B cell (primary cell): ENCODE data around the gene ANKS6. TPM values are rescaled to one million over a fixed set of nuclear protein-coding genes. Genes with fewer than 3 reads are reported as not detected.

Source experiments
- ATAC-seq: fragments of 200-7000 bp; cut with Tn5 transposase; one replicate; pipeline ENCODE4 v1.10.0; 2021; ENCODE audit warnings: low read depth, mild to moderate bottlenecking, moderate number of reproducible peaks, moderate library complexity
- CTCF ChIA-PET: fragments of 350-600 bp; sonication (Branson Sonifier 250); formaldehyde crosslinking; loops from one replicate; lab custom pipeline; 2021; ENCODE audit warnings: antibody characterized with exemption, inconsistent platforms; lab: Charles Lee
- POLR2A ChIA-PET: fragments of 350-600 bp; sonication (Branson Sonifier 250); formaldehyde crosslinking; loops from one replicate; lab custom pipeline; 2021; ENCODE audit warnings: antibody characterized with exemption; lab: Charles Lee
- DNase-seq: peaks from one replicate; pipeline ENCODE4 v3.0.0; 2013
- H2AFZ ChIP-seq: 2 replicates; pipeline ENCODE4 v1.6.1; 2012; ENCODE audit warnings: mild to moderate bottlenecking, low read depth, low read length; ENCODE audit not compliant: insufficient read depth, poor library complexity, severe bottlenecking
- H3K27ac ChIP-seq, 2 donors: 1 replicate in 1 of 2; 2 replicates in 1 of 2; pipeline ENCODE4 v1.5.1; 2012 to 2013; ENCODE audit warnings: low read length in 2 of 2, mild to moderate bottlenecking in 2 of 2, moderate library complexity in 1 of 2
- H3K27me3 ChIP-seq, 4 experiments: fragments of 200-600 bp in 1 of 4; sonication (generic) in 1 of 4; replicated peaks in 1 of 4; 1 replicate in 2 of 4; 2 replicates in 2 of 4; pipeline versions ENCODE4 v1.6.1 to v1.7.0; 2013 to 2016; ENCODE audit warnings: low read length in 3 of 4, mild to moderate bottlenecking in 2 of 4, mixed read lengths in 1 of 4, moderate library complexity in 1 of 4; ENCODE audit not compliant: insufficient read depth in 4 of 4, control insufficient read depth in 3 of 4; ENCODE audit errors: control extremely low read depth in 1 of 4
- H3K36me3 ChIP-seq, 2 experiments: replicated peaks in 1 of 2; 1 replicate in 1 of 2; 2 replicates in 1 of 2; pipeline versions ENCODE4 v1.6.1 to v1.7.1; 2013; ENCODE audit warnings: low read length in 1 of 2; ENCODE audit not compliant: insufficient read depth in 2 of 2, control insufficient read depth in 1 of 2; ENCODE audit errors: control extremely low read depth in 1 of 2, extremely low read depth in 1 of 2
- H3K4me1 ChIP-seq, 2 donors: fragments of 200-600 bp in 1 of 2; sonication (generic) in 1 of 2; 1 replicate in 1 of 2; 2 replicates in 1 of 2; pipeline versions ENCODE4 v1.5.1 to v1.6.1; 2013 to 2017; ENCODE audit warnings: low read length in 2 of 2; ENCODE audit not compliant: control insufficient read depth in 2 of 2, insufficient read depth in 2 of 2
- H3K4me2 ChIP-seq: replicated peaks from 2 replicates; pipeline ENCODE3; 2012; ENCODE audit warnings: mild to moderate bottlenecking, low read depth, low read length; ENCODE audit not compliant: poor library complexity, severe bottlenecking
- H3K4me3 ChIP-seq, 5 experiments: fragments of 200-600 bp in 1 of 5; sonication (generic) in 1 of 5; 1 replicate in 3 of 5; 2 replicates in 2 of 5; pipeline versions ENCODE4 v1.5.1 to v1.7.0; 2011 to 2016; ENCODE audit warnings: low read length in 4 of 5, mild to moderate bottlenecking in 4 of 5, low read depth in 2 of 5, control low read depth in 1 of 5, moderate library complexity in 1 of 5; ENCODE audit not compliant: insufficient read depth in 1 of 5; ENCODE audit errors: control extremely low read depth in 1 of 5, extremely low read depth in 1 of 5
- H3K79me2 ChIP-seq: fragments of 200-600 bp; sonication (generic); one replicate; pipeline ENCODE4 v1.6.0; 2016; ENCODE audit warnings: low read length; ENCODE audit not compliant: control insufficient read depth, insufficient read depth
- H3K9ac ChIP-seq: fragments of 200-600 bp; sonication (generic); 2 replicates; pipeline ENCODE4 v1.6.1; 2017; ENCODE audit warnings: mild to moderate bottlenecking, low read length, moderate library complexity
- H3K9me3 ChIP-seq, 3 donors: one replicate each; pipeline versions ENCODE4 v1.6.1 to v1.7.1; 2013; ENCODE audit warnings: low read length in 2 of 3; ENCODE audit not compliant: control insufficient read depth in 2 of 3, insufficient read depth in 1 of 3; ENCODE audit errors: control extremely low read depth in 1 of 3
- H4K20me1 ChIP-seq: 2 replicates; pipeline ENCODE4 v1.6.0; 2012; ENCODE audit warnings: mild to moderate bottlenecking, low read length; ENCODE audit not compliant: insufficient read depth, control insufficient read depth, poor library complexity, severe bottlenecking
- H3K27ac Mint-ChIP-seq: one replicate; pipeline ENCODE4 v1.8.0; 2021; ENCODE audit warnings: mixed read lengths
- H3K27me3 Mint-ChIP-seq: one replicate; pipeline ENCODE4 v1.8.0; 2021; ENCODE audit warnings: mixed read lengths
- H3K4me1 Mint-ChIP-seq: one replicate; pipeline ENCODE4 v1.8.0; 2021; ENCODE audit warnings: mixed read lengths
- H3K4me3 Mint-ChIP-seq: one replicate; pipeline ENCODE4 v1.8.0; 2021; ENCODE audit warnings: mixed read lengths
- H3K9me3 Mint-ChIP-seq: one replicate; pipeline ENCODE4 v1.8.0; 2022; ENCODE audit warnings: mixed read lengths; ENCODE audit not compliant: insufficient read depth
- EZH2 ChIP-seq: IDR thresholded peaks from 2 replicates; pipeline ENCODE4 v1.6.1; 2012; ENCODE audit warnings: borderline replicate concordance, low read depth, mild to moderate bottlenecking, moderate library complexity, low read length; ENCODE audit not compliant: insufficient read depth, poor library complexity, severe bottlenecking
- WGBS: methylation state at CpG from one replicate; pipeline ENCODE4 v1.1.5; 2013; ENCODE audit warnings: missing lambda C conversion rate; ENCODE audit not compliant: insufficient coverage; 5-methylcytosine and 5-hydroxymethylcytosine counted together
- intact Hi-C: fragments of 100-400 bp; cut with micrococcal nuclease; formaldehyde crosslinking; loops from one replicate; pipeline ENCODE4 v1.10.0; 2022
- polyA plus RNA-seq: library from polyadenylated mRNA; depleted of rRNA; stranded (reverse); fragments of >200 nt; gene quantifications from 2 replicates; pipeline ENCODE4 v1.2.3, GENCODE V29; 2012
- total RNA-seq, 2 donors: library from RNA; stranded (reverse); fragments of 120-200 nt in 1 of 2; gene quantifications; 1 replicate in 1 of 2; 2 replicates in 1 of 2; pipeline versions ENCODE4 v1.2.3 to v1.2.4, GENCODE V29; 2013 to 2022
- TF ChIP-seq, protein P1 (sequence below): fragments of 200-600 bp; IDR thresholded peaks from one replicate; pipeline ENCODE4 v1.8.0; 2022; ENCODE audit warnings: antibody characterized with exemption, mild to moderate bottlenecking

The ANKS6 gene
- total and polyA plus RNA-seq, 2 donors (not counting 1 experiment from before 2014, with no cell fraction given): 11.4 to 16.1 TPM

DNA sequence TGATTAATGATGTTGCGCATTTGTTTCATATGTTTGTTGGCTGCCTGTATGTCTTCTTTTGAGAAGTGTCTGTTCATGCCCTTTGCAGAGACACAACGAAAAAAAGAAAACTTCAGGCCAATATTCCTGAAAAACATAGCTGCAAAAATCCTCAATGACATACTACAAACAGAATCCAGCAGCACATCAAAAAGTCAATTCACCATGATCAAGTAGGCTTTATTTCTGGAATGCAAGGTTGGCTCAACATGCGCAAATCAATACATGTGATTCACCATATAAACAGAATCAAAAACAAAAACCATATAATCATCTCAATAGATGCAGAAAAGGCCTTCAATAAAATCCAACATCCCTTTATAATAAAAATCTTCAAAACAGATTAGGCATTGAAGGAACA, 1.9 kb upstream of the ANKS6 start:
- Histone ChIP-seq H3K4me2 (no peak overlapping the region), H3K27ac (no peak overlapping the region), H3K9me3 (peaks cover 0 to 3% (median 2%) of the 10 kb centered on the region in 3 donors), H4K20me1 (no peaks in the 10 kb centered on the region), H3K27me3 (peaks cover 0 to 6% (median 2%) of the 10 kb centered on the region in 4 experiments), H3K4me3 (no peak overlapping the region), H2AFZ (no peak overlapping the region), H3K36me3 (no peaks in the 10 kb centered on the region), H3K9ac (no peak overlapping the region), H3K79me2 (no peaks in the 10 kb centered on the region), H3K4me1 (peaks cover 10 to 13% of the 10 kb centered on the region in 2 donors)
- H3K27me3 Mint-ChIP-seq: peaks cover 7% of the 10 kb centered on the region
- TF ChIP-seq, protein P1, sequence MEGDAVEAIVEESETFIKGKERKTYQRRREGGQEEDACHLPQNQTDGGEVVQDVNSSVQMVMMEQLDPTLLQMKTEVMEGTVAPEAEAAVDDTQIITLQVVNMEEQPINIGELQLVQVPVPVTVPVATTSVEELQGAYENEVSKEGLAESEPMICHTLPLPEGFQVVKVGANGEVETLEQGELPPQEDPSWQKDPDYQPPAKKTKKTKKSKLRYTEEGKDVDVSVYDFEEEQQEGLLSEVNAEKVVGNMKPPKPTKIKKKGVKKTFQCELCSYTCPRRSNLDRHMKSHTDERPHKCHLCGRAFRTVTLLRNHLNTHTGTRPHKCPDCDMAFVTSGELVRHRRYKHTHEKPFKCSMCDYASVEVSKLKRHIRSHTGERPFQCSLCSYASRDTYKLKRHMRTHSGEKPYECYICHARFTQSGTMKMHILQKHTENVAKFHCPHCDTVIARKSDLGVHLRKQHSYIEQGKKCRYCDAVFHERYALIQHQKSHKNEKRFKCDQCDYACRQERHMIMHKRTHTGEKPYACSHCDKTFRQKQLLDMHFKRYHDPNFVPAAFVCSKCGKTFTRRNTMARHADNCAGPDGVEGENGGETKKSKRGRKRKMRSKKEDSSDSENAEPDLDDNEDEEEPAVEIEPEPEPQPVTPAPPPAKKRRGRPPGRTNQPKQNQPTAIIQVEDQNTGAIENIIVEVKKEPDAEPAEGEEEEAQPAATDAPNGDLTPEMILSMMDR: no peak
- TF ChIP-seq EZH2: no peak
- peaks cover 9% of the 10 kb centered on the region for H3K9me3 Mint-ChIP-seq
- H3K4me3 Mint-ChIP-seq: peak overlapping the region; percentile 61
- ChIA-PET POLR2A (no interaction called here), CTCF (no interaction called here)
- peaks cover 18% of the 10 kb centered on the region for H3K4me1 Mint-ChIP-seq
- ATAC-seq (no peak), DNase-seq (no peak)
- no peak overlapping the region for H3K27ac Mint-ChIP-seq
- intact Hi-C loops: loop anchor here (10.0 kb wide), 1 partner anchor 1637 kb away; no protein-coding TSS in a partner anchor
- no CpG with 5 or more reads among the region's 3 CpGs for WGBS

DNA sequence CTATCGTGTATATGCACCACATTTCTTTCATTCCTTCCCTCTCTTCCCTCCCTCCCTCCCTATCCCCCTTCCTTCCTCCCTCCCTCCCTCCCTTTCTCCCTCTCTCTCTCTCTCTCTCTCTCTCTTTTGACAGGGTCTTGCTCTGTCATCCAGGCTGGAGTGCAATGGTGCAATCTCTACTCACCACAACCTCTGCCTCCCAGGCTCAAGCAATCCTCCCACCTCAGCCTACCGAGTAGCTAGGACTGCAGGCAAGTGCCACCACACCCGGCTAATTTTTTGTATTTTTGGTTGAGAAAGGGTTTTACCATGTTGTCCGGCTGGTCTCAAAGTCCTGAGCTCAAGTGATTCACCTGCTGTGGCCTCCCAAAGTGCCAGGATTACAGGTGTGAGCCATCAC, 1.1 kb upstream of the ANKS6 start:
- Mint-ChIP-seq H3K27ac (peak overlapping the region; percentile 37), H3K27me3 (peaks cover 6% of the 10 kb centered on the region), H3K4me3 (peak overlapping the region; percentile 88), H3K4me1 (peaks cover 18% of the 10 kb centered on the region), H3K9me3 (peaks cover 9% of the 10 kb centered on the region)
- DNase-seq: no peak
- 93% methylated on average over 2 of the region's 4 CpGs for WGBS
- POLR2A ChIA-PET: no interaction called here
- Histone ChIP-seq H3K27ac (no peak overlapping the region), H4K20me1 (no peaks in the 10 kb centered on the region), H3K9ac (no peak overlapping the region), H3K4me2 (no peak overlapping the region), H3K36me3 (no peaks in the 10 kb centered on the region), H3K4me3 (no peak overlapping the region), H3K4me1 (peaks cover 10 to 13% of the 10 kb centered on the region in 2 donors), H3K79me2 (no peaks in the 10 kb centered on the region), H3K9me3 (peaks cover 0 to 3% (median 2%) of the 10 kb centered on the region in 3 donors), H2AFZ (no peak overlapping the region), H3K27me3 (no peaks in the 10 kb centered on the region)
- no peak for ATAC-seq
- CTCF ChIA-PET: interaction anchor here (1.1 to 1.2 kb wide), 2 partner anchors 9 to 19 kb away, joined by 4 to 6 read pairs; partner anchors contain the start of gene GALNT12
- intact Hi-C loops: loop anchor here (2.0 to 10.0 kb wide), 4 partner anchors 541 to 1637 kb away; partner anchors contain the start of genes CORO2A and TRMO
- no peak for TF ChIP-seq EZH2
- TF ChIP-seq, protein P1: no peak
